ENCODE results near the gene MAP7D3. TPM values are rescaled to one million over a fixed set of nuclear protein-coding genes. Genes with fewer than 3 reads are reported as not detected.

The MAP7D3 gene
- total RNA-seq, 2 donors from 2014 or later = 2.8 to 2.9 TPM

DNA sequence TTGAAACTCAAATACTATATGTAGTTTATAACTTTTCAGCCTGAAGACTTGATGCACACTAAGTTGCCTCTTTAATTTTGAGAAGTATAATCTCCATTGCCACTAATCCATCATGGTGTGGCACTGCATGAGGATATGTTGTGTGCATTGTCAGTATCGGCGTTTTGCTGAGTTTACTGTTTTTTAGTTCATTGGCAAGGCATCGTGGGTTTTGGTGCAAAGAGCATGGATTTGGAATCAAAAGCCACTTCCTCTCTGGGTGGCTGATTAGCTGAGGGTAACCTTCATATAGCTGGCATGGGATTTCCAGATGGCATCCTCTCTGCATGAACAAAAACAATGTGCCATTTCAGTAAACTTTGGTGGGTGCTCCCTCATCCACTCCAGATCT lies 65.2 kb downstream of the MAP7D3 start:
- H3K4me1 ChIP-seq = no peaks in the 10 kb centered on the region
- DNase-seq = no peak
- H3K27me3 ChIP-seq = no peaks in the 10 kb centered on the region
- no peak for TF ChIP-seq CTCF (IDR thresholded peaks at IDR 0.05)
- no peaks in the 10 kb centered on the region for H3K9me3 ChIP-seq
- H3K4me3 ChIP-seq = no peak overlapping the region
- no peak overlapping the region for H3K9ac ChIP-seq (ENCODE audit: low read depth in 2 of 2, low read length in 2 of 2)
- no peaks in the 10 kb centered on the region for H3K36me3 ChIP-seq
- intact Hi-C loops (cut with DNase I) = no loop called here
- no peak overlapping the region for H3K27ac ChIP-seq

DNA sequence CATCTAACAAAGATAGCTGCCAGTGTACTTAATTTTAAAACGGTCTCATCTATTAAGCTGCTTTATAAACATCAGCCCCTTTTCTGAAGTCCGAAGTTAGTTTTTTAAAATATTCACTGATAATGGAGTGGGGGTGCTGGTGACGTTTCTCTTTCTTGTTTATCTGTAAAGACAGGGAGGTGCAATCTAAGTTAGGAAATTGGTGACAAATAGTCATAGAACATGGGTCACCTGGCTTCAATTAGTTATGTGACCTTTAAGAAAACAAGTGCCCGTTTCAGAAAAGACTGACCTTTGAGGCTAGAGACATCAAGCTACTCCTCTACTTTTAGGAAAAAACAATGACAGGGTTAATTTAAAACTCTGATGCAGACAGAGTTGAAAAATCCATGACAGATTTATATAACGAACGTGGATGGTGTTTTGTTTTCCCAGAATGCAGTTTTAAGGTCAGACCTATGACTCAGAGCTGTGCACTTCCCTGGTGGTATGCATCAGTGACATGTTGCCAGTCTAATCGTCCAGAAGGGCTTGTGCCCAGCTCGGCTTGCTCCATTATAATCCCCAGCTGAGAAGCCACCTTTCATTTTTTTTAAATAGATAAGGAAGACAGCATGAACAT lies 65.7 kb downstream of the MAP7D3 start:
- no peak overlapping the region for H3K4me3 ChIP-seq
- H3K27ac ChIP-seq = no peak overlapping the region
- no peaks in the 10 kb centered on the region for H3K9me3 ChIP-seq
- H3K27me3 ChIP-seq = no peaks in the 10 kb centered on the region
- no peak for DNase-seq
- no peaks in the 10 kb centered on the region for H3K4me1 ChIP-seq
- H3K9ac ChIP-seq (ENCODE audit: low read depth in 2 of 2, low read length in 2 of 2) = no peak overlapping the region
- no peaks in the 10 kb centered on the region for H3K36me3 ChIP-seq
- intact Hi-C loops (cut with DNase I) = no loop called here
- no peak for TF ChIP-seq CTCF (IDR thresholded peaks at IDR 0.05)

DNA sequence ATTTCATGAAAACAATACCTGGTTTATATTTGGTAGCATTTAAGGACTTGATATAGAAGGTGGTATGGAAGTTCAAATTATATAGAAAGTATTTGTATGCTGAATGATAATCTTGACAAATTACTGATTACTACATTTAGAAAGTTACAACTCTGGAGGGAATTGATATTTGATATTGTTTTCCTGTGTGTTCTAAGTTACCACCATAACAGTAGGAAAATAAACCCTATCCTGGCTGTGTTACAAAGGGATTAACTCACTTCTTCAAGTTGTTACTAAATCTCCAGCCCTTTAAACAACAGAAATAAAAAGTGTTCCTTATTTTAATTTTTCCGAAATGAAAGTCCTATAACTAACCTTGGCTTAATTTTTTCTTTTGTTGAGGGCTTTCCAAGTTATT lies 67.3 kb downstream of the MAP7D3 start:
- TF ChIP-seq CTCF (IDR thresholded peaks at IDR 0.05) = no peak
- no peaks in the 10 kb centered on the region for H3K36me3 ChIP-seq
- no peaks in the 10 kb centered on the region for H3K4me1 ChIP-seq
- intact Hi-C loops (cut with DNase I) = no loop called here
- no peaks in the 10 kb centered on the region for H3K9me3 ChIP-seq
- no peaks in the 10 kb centered on the region for H3K27me3 ChIP-seq
- no peak overlapping the region for H3K9ac ChIP-seq (ENCODE audit: low read depth in 2 of 2, low read length in 2 of 2)
- no peak overlapping the region for H3K4me3 ChIP-seq
- H3K27ac ChIP-seq = no peak overlapping the region
- no peak for DNase-seq

DNA sequence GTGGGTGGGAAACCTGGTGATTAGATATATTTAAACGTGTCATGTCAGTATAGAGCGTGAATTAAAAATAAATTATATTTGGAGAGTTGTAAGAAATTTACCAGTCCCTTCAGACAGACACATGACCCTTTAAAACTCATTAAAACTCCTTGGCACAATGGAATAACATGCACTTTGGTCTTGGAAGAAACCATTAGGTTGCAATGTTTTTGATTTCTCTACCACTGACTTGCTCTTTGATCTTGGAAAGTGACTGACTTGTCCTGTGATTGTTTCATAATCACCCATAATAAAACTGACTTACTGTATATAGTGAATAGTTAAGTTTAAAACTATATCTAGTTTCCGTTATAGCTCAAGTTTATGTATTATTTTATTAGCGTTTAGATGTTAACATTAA lies 68.0 kb downstream of the MAP7D3 start:
- TF ChIP-seq CTCF (IDR thresholded peaks at IDR 0.05) = no peak
- intact Hi-C loops (cut with DNase I) = no loop called here
- DNase-seq = no peak
- Histone ChIP-seq H3K9ac (ENCODE audit: low read depth in 2 of 2, low read length in 2 of 2) (no peak overlapping the region), H3K4me3 (no peak overlapping the region), H3K27ac (no peak overlapping the region), H3K27me3 (no peaks in the 10 kb centered on the region), H3K36me3 (no peaks in the 10 kb centered on the region), H3K4me1 (no peaks in the 10 kb centered on the region), H3K9me3 (no peaks in the 10 kb centered on the region)

DNA sequence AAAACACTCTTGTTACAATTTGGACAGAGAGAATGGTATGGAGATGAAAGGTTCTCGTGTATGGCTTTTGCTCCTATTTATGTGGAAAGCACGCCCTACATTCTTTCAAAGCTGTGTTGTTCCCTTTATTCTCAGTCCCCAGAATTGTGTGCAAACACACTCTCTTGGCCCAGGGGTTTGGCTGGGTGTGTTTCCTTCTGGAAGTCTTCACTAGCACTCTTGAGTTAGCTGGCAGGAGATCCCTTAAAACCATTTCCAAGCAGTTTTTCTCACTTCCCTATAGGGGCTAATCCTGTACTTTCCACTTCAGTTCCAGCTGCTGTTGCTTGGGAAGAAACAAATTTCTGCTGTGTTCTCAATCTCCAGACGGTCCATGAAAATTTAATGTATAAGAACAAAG lies 68.8 kb downstream of the MAP7D3 start:
- Histone ChIP-seq H3K9ac (ENCODE audit: low read depth in 2 of 2, low read length in 2 of 2) (no peak overlapping the region), H3K9me3 (no peaks in the 10 kb centered on the region), H3K27me3 (no peaks in the 10 kb centered on the region), H3K4me3 (no peak overlapping the region), H3K36me3 (no peaks in the 10 kb centered on the region), H3K27ac (no peak overlapping the region), H3K4me1 (no peaks in the 10 kb centered on the region)
- no peak for TF ChIP-seq CTCF (IDR thresholded peaks at IDR 0.05)
- no peak for DNase-seq
- intact Hi-C loops (cut with DNase I) = no loop called here

Measured in colonic mucosa (tissue), 4 donors.